Neural cell (in vitro differentiated cells): ENCODE measurements around the gene H2BK1. TPM values are rescaled to one million over a fixed set of nuclear protein-coding genes. Genes with fewer than 3 reads are reported as not detected.

ENCODE experiments used
- H2AFZ ChIP-seq: fragments of 200-600, 300-800 bp; sonication (generic), shearing (Covaris generic); 2 replicates; pipeline ENCODE4 v1.6.0; 2014; ENCODE audit warnings: low read depth, mild to moderate bottlenecking, antibody characterized with exemption, low read length, moderate library complexity
- H3F3A ChIP-seq: fragments of 200-600 bp; shearing (Covaris generic); 2 replicates; pipeline ENCODE4 v1.6.1; 2016; ENCODE audit warnings: mild to moderate bottlenecking, moderate library complexity, mixed read lengths, antibody characterized with exemption, low read length; ENCODE audit not compliant: insufficient read depth, poor library complexity, severe bottlenecking
- H3K27ac ChIP-seq: fragments of 200-600, 300-800 bp; sonication (generic), shearing (Covaris generic); 2 replicates; pipeline ENCODE4 v1.5.1; 2014; ENCODE audit warnings: mild to moderate bottlenecking, low read length, moderate library complexity
- H3K27me3 ChIP-seq: fragments of 300-800, 200-600 bp; sonication (generic), shearing (Covaris generic); 2 replicates; pipeline ENCODE4 v1.6.0; 2014; ENCODE audit warnings: mild to moderate bottlenecking, low read depth, low read length, moderate library complexity; ENCODE audit not compliant: insufficient read depth
- H3K36me3 ChIP-seq: fragments of 300-800, 200-600 bp; sonication (generic), shearing (Covaris generic); 2 replicates; pipeline ENCODE4 v1.5.1; 2014; ENCODE audit warnings: mild to moderate bottlenecking, antibody characterized with exemption, low read length, moderate library complexity; ENCODE audit not compliant: insufficient read depth
- H3K4me2 ChIP-seq: fragments of 300-800, 200-600 bp; sonication (generic), shearing (Covaris generic); 2 replicates; pipeline ENCODE4 v1.6.0; 2014; ENCODE audit warnings: mild to moderate bottlenecking, low read length
- H3K4me3 ChIP-seq: fragments of 300-800, 200-600 bp; sonication (generic), shearing (Covaris generic); 2 replicates; pipeline ENCODE4 v1.5.1; 2014; ENCODE audit warnings: mild to moderate bottlenecking, low read length, moderate library complexity
- H3K79me2 ChIP-seq: fragments of 200-600 bp; shearing (Covaris generic); replicated peaks from 2 replicates; pipeline ENCODE4 v1.6.0; 2014; ENCODE audit warnings: mild to moderate bottlenecking, low read length, moderate library complexity; ENCODE audit not compliant: insufficient read depth
- H3K9ac ChIP-seq: fragments of 300-800, 200-600 bp; sonication (generic), shearing (Covaris generic); 2 replicates; pipeline ENCODE4 v1.6.1; 2016; ENCODE audit warnings: mild to moderate bottlenecking, low read length, mixed read lengths
- H3K9me2 ChIP-seq: fragments of 200-600 bp; shearing (Covaris generic); 2 replicates; pipeline ENCODE4 v1.6.1; 2016; ENCODE audit warnings: mild to moderate bottlenecking, low read length, mixed read lengths; ENCODE audit not compliant: insufficient read depth
- H3K9me3 ChIP-seq: fragments of 200-600, 300-800 bp; sonication (generic), shearing (Covaris generic); 2 replicates; pipeline ENCODE4 v1.6.1; 2016; ENCODE audit warnings: mild to moderate bottlenecking, mixed run types, low read length, moderate library complexity, mixed read lengths
- H4K20me1 ChIP-seq: fragments of 200-600 bp; shearing (Covaris generic); 2 replicates; pipeline ENCODE4 v1.6.1; 2016; ENCODE audit warnings: mild to moderate bottlenecking, mixed run types; ENCODE audit not compliant: insufficient read depth
- CTCF ChIP-seq: fragments of 450-650 bp; IDR thresholded peaks from 2 replicates; pipeline ENCODE4 v1.5.1; 2014; ENCODE audit warnings: antibody characterized with exemption, mild to moderate bottlenecking, moderate library complexity; ENCODE audit not compliant: poor library complexity, severe bottlenecking
- EP300 ChIP-seq: fragments of 450-650 bp; conservative IDR thresholded peaks from 2 replicates; pipeline ENCODE4 v1.6.1; 2014; ENCODE audit warnings: antibody characterized with exemption, mild to moderate bottlenecking, moderate library complexity; ENCODE audit not compliant: poor library complexity, severe bottlenecking
- EZH2 ChIP-seq: fragments of 200-600, 300-800 bp; shearing (Covaris generic), sonication (generic); IDR thresholded peaks from 2 replicates; pipeline ENCODE4 v1.6.1; 2014; ENCODE audit warnings: antibody characterized with exemption, low read length, borderline replicate concordance, mild to moderate bottlenecking; ENCODE audit not compliant: insufficient read depth, poor library complexity, severe bottlenecking
- MXI1 ChIP-seq: fragments of 450-650 bp; conservative IDR thresholded peaks from 2 replicates; pipeline ENCODE4 v1.6.1; 2014; ENCODE audit warnings: antibody characterized with exemption, mild to moderate bottlenecking; ENCODE audit not compliant: poor library complexity, severe bottlenecking
- POLR2AphosphoS5 ChIP-seq: IDR thresholded peaks from 2 replicates; pipeline ENCODE4 v1.6.1; 2012
- RAD21 ChIP-seq: fragments of 450-650 bp; conservative IDR thresholded peaks from 2 replicates; pipeline ENCODE4 v1.6.1; 2014; ENCODE audit warnings: antibody characterized with exemption, mild to moderate bottlenecking, moderate library complexity
- REST ChIP-seq: IDR thresholded peaks from 2 replicates; pipeline ENCODE4 v1.6.1; 2012; ENCODE audit warnings: borderline replicate concordance
- SMC3 ChIP-seq: fragments of 450-650 bp; conservative IDR thresholded peaks from 2 replicates; pipeline ENCODE4 v1.6.1; 2014; ENCODE audit warnings: antibody characterized with exemption, mild to moderate bottlenecking, moderate library complexity; ENCODE audit not compliant: poor library complexity
- TAF1 ChIP-seq: IDR thresholded peaks from 2 replicates; pipeline ENCODE4 v1.6.1; 2012; ENCODE audit warnings: low read depth
- polyA plus RNA-seq: library from polyadenylated mRNA; depleted of rRNA; stranded (reverse); fragments of >200 nt; gene quantifications from 2 replicates; pipeline ENCODE4 v1.2.3, GENCODE V29; 2014

Gene H2BK1
- polyA plus RNA-seq, 1 donor from 2014 or later = not detected

GRCh38 chr7:151206914-151207313 lies 3.4 kb downstream of the H2BK1 start:
- no peak for TF ChIP-seq EP300
- no peak for TF ChIP-seq MXI1
- no peak for TF ChIP-seq POLR2AphosphoS5
- no peak for TF ChIP-seq RAD21
- no peak for TF ChIP-seq CTCF
- TF ChIP-seq TAF1 = no peak
- no peak for TF ChIP-seq SMC3
- TF ChIP-seq REST = no peak
- TF ChIP-seq EZH2 = no peak
- no peaks in the 10 kb centered on the region for H3F3A ChIP-seq
- no peak overlapping the region for H3K27ac ChIP-seq
- H3K9ac ChIP-seq = no peak overlapping the region
- H4K20me1 ChIP-seq = no peaks in the 10 kb centered on the region
- H2AFZ ChIP-seq = no peak overlapping the region
- no peaks in the 10 kb centered on the region for H3K79me2 ChIP-seq
- H3K9me3 ChIP-seq = no peaks in the 10 kb centered on the region
- H3K9me2 ChIP-seq = no peaks in the 10 kb centered on the region
- H3K4me3 ChIP-seq = no peak overlapping the region
- no peak overlapping the region for H3K4me2 ChIP-seq
- no peaks in the 10 kb centered on the region for H3K36me3 ChIP-seq
- no peaks in the 10 kb centered on the region for H3K27me3 ChIP-seq

- no peaks in the 10 kb centered on the region for H3K27me3 ChIP-seq
- H3K27ac ChIP-seq = no peak overlapping the region
- H3K4me2 ChIP-seq = no peak overlapping the region
- H2AFZ ChIP-seq = no peak overlapping the region
- no peaks in the 10 kb centered on the region for H3K9me3 ChIP-seq
- no peaks in the 10 kb centered on the region for H3F3A ChIP-seq
- no peak overlapping the region for H3K4me3 ChIP-seq
- no peak overlapping the region for H3K9ac ChIP-seq
- no peaks in the 10 kb centered on the region for H3K9me2 ChIP-seq
- H3K79me2 ChIP-seq = no peaks in the 10 kb centered on the region
- H4K20me1 ChIP-seq = no peaks in the 10 kb centered on the region
- no peaks in the 10 kb centered on the region for H3K36me3 ChIP-seq
- TF ChIP-seq REST (no peak), SMC3 (no peak), POLR2AphosphoS5 (no peak), CTCF (no peak), TAF1 (no peak), MXI1 (no peak), EZH2 (no peak), RAD21 (no peak), EP300 (no peak)
Observed at GRCh38 chr7:151205730-151206129, 4.6 kb downstream of the H2BK1 start.
